ENCODE measurements around the gene RFC3. TPM values are rescaled to one million over a fixed set of nuclear protein-coding genes. Genes with fewer than 3 reads are reported as not detected.

RFC3 gene
- polyA plus RNA-seq, 1 of the 3 experiments (the other 2 are of a cell fraction) = 15.8 TPM

- TF ChIP-seq TAF1 (IDR thresholded peaks at IDR 0.05; ENCODE audit: borderline replicate concordance, low read depth, low read length) = peak; percentile 78
- TF ChIP-seq, protein P1, sequence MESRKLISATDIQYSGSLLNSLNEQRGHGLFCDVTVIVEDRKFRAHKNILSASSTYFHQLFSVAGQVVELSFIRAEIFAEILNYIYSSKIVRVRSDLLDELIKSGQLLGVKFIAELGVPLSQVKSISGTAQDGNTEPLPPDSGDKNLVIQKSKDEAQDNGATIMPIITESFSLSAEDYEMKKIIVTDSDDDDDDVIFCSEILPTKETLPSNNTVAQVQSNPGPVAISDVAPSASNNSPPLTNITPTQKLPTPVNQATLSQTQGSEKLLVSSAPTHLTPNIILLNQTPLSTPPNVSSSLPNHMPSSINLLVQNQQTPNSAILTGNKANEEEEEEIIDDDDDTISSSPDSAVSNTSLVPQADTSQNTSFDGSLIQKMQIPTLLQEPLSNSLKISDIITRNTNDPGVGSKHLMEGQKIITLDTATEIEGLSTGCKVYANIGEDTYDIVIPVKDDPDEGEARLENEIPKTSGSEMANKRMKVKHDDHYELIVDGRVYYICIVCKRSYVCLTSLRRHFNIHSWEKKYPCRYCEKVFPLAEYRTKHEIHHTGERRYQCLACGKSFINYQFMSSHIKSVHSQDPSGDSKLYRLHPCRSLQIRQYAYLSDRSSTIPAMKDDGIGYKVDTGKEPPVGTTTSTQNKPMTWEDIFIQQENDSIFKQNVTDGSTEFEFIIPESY (IDR thresholded peaks at IDR 0.05; ENCODE audit: borderline replicate concordance, low read depth) = peak; percentile 99
- no peak for TF ChIP-seq FOSL2 (IDR thresholded peaks at IDR 0.05; ENCODE audit: borderline replicate concordance, low read depth)
- TF ChIP-seq TEAD4 (IDR thresholded peaks at IDR 0.05; ENCODE audit: borderline replicate concordance, insufficient read depth) = no peak
- no peak for TF ChIP-seq RAD21 (IDR thresholded peaks at IDR 0.05; ENCODE audit: low read length)
- 0 out of 2 replicates have a peak, but pooled peaks have one; percentile 12 for TF ChIP-seq CTCF (IDR thresholded peaks at IDR 0.05)
- no peak for TF ChIP-seq RCOR1 (IDR thresholded peaks at IDR 0.05; ENCODE audit: low read length)
- peak; percentile 61; the same call in 1 of the 2 replicates for TF ChIP-seq FOXM1 (IDR thresholded peaks at IDR 0.05; ENCODE audit: low read depth)
These were observed at the start of gene RFC3 (continued) for GRCh38 chr13:33817901-33818706.

- POLR2A ChIA-PET = no interaction called here
These were observed 46.7 kb upstream of the RFC3 start for GRCh38 chr13:33771296-33771695.

More at GRCh38 chr13:33771296-33771695, 46.7 kb upstream of the RFC3 start:
- H3K79me2 ChIP-seq (ENCODE audit: insufficient read depth) = no peaks in the 10 kb centered on the region
- no peaks in the 10 kb centered on the region; a peak in 2 of 4 replicates for H3K4me1 ChIP-seq (ENCODE audit: control insufficient read depth in 1 of 2, insufficient read depth in 2 of 2, low read depth in 1 of 2, low read length in 1 of 2)
- H4K20me1 ChIP-seq (ENCODE audit: insufficient read depth) = no peaks in the 10 kb centered on the region
- no peaks in the 10 kb centered on the region for H3K27me3 ChIP-seq (ENCODE audit: insufficient read depth)
- H3K4me3 ChIP-seq (ENCODE audit: low read depth in 2 of 2, low read length in 1 of 2) = no peak overlapping the region
- WGBS (ENCODE audit: low lambda C conversion rate) = 67% methylated on average over 2 of the region's 2 CpGs
- H3K4me2 ChIP-seq = no peak overlapping the region
- H2AFZ ChIP-seq (ENCODE audit: low read depth) = 0 out of 2 replicates have a peak overlapping the region, but pooled peaks have one; percentile 52
- CTCF ChIA-PET = no interaction called here
- no peaks in the 10 kb centered on the region for H3K36me3 ChIP-seq (replicated peaks in 1 of 2; ENCODE audit: control insufficient read depth in 1 of 2, insufficient read depth in 2 of 2, low read length in 1 of 2)
- H3K27ac ChIP-seq (ENCODE audit: low read depth in 2 of 2, low read length in 1 of 2) = no peak overlapping the region
- H3F3A ChIP-seq (replicated peaks; ENCODE audit: insufficient read depth) = no peaks in the 10 kb centered on the region
- no peak overlapping the region for H3K9ac ChIP-seq
- no peak for TF ChIP-seq REST (IDR thresholded peaks at IDR 0.05; ENCODE audit: low read depth, low read length)
- no peak for TF ChIP-seq GATA2 (CRISPR knock-in tag; IDR thresholded peaks at IDR 0.05)
- TF ChIP-seq FOXJ3 (CRISPR knock-in tag; IDR thresholded peaks at IDR 0.05) = no peak
- TF ChIP-seq, protein P2, sequence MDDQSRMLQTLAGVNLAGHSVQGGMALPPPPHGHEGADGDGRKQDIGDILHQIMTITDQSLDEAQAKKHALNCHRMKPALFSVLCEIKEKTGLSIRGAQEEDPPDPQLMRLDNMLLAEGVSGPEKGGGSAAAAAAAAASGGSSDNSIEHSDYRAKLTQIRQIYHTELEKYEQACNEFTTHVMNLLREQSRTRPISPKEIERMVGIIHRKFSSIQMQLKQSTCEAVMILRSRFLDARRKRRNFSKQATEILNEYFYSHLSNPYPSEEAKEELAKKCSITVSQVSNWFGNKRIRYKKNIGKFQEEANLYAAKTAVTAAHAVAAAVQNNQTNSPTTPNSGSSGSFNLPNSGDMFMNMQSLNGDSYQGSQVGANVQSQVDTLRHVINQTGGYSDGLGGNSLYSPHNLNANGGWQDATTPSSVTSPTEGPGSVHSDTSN (IDR thresholded peaks at IDR 0.05) = no peak
- TF ChIP-seq MEF2A (IDR thresholded peaks at IDR 0.05; ENCODE audit: borderline replicate concordance, low read depth) = no peak
- no peak for TF ChIP-seq FOSL2 (IDR thresholded peaks at IDR 0.05; ENCODE audit: borderline replicate concordance, low read depth)
- no peak for TF ChIP-seq SIN3A (IDR thresholded peaks at IDR 0.05; ENCODE audit: borderline replicate concordance, low read depth, low read length)
- H3K9me3 ChIP-seq = no peaks in the 10 kb centered on the region
- no peaks in the 10 kb centered on the region for H3K9me2 ChIP-seq
- DNase-seq = no peak

All from SK-N-SH (cell line).